Activated CD8-positive, alpha-beta memory T cell treated with anti-CD3 and anti-CD28 coated beads, Interleukin-2, amount 10 ng/mL, durations not matched to agents 7 days and 5 days (primary cell): ENCODE results near the gene LRCH4. TPM values are rescaled to one million over a fixed set of nuclear protein-coding genes. Genes with fewer than 3 reads are reported as not detected.

ENCODE experiments used
- ATAC-seq: fragments of 150-1000 bp; cut with Tn5 transposase; one replicate; pipeline ENCODE4 v1.10.0; 2021; ENCODE audit warnings: moderate library complexity
- CTCF ChIA-PET: fragments of 350-600 bp; sonication (Branson Sonifier 250); formaldehyde crosslinking; loops from one replicate; lab custom pipeline; 2021; ENCODE audit warnings: antibody characterized with exemption; lab: Charles Lee
- DNase-seq: peaks from one replicate; pipeline ENCODE4 v3.0.0-alpha.2; 2020
- H3K27ac Mint-ChIP-seq: one replicate; pipeline ENCODE4 v1.8.0; 2021; ENCODE audit warnings: mild to moderate bottlenecking, mixed read lengths
- H3K27me3 Mint-ChIP-seq: one replicate; pipeline ENCODE4 v1.8.0; 2021; ENCODE audit warnings: mixed read lengths
- H3K36me3 Mint-ChIP-seq: one replicate; pipeline ENCODE4 v1.8.0; 2021; ENCODE audit warnings: mild to moderate bottlenecking, mixed read lengths
- H3K4me1 Mint-ChIP-seq: one replicate; pipeline ENCODE4 v1.8.0; 2021; ENCODE audit warnings: mixed read lengths
- H3K4me3 Mint-ChIP-seq: one replicate; pipeline ENCODE4 v1.8.0; 2021; ENCODE audit warnings: mild to moderate bottlenecking, moderate library complexity, mixed read lengths
- H3K9me3 Mint-ChIP-seq: one replicate; pipeline ENCODE4 v1.8.0; 2022; ENCODE audit warnings: low read depth, mixed read lengths
- total RNA-seq, 2 experiments: library from RNA; stranded (reverse); gene quantifications; one replicate each; pipeline ENCODE4 v1.2.3, GENCODE V29; 2021

LRCH4 gene
- total RNA-seq, 2 experiments from 2014 or later = 155 to 178 TPM

- no peaks in the 10 kb centered on the region for H3K27me3 Mint-ChIP-seq
- H3K9me3 Mint-ChIP-seq = no peaks in the 10 kb centered on the region
- DNase-seq (no peak), ATAC-seq (no peak)
- H3K36me3 Mint-ChIP-seq = peaks cover 6% of the 10 kb centered on the region
- H3K4me3 Mint-ChIP-seq = peak overlapping the region; percentile 98
- H3K4me1 Mint-ChIP-seq = peaks cover 26% of the 10 kb centered on the region
- CTCF ChIA-PET = interaction anchor here (0.6 to 11.9 kb wide), 19 partner anchors 13 to 268 kb away, joined by 3 to 154 read pairs (median 5); partner anchors contain the start of genes MOSPD3, POP7, SLC12A9 and TSC22D4
- peak overlapping the region; percentile 97 for H3K27ac Mint-ChIP-seq
Observed at GRCh38 chr7:100584054-100584682, 1.8 kb downstream of the LRCH4 start.

- H3K36me3 Mint-ChIP-seq = peaks cover 11% of the 10 kb centered on the region
- H3K27me3 Mint-ChIP-seq = no peaks in the 10 kb centered on the region
- H3K27ac Mint-ChIP-seq = peak overlapping the region; percentile 97
- DNase-seq (peak; percentile 92), ATAC-seq (peak; percentile 10)
- CTCF ChIA-PET = interaction anchor here (0.6 to 11.9 kb wide), 14 partner anchors 13 to 122 kb away, joined by 3 to 154 read pairs (median 5); partner anchors contain the start of genes MOSPD3 and POP7
- H3K4me3 Mint-ChIP-seq = peak overlapping the region; percentile 98
- H3K4me1 Mint-ChIP-seq = peaks cover 26% of the 10 kb centered on the region
- no peaks in the 10 kb centered on the region for H3K9me3 Mint-ChIP-seq
Observed at GRCh38 chr7:100583132-100584053, 2.5 kb downstream of the LRCH4 start.

- no peak for ATAC-seq
- CTCF ChIA-PET = interaction anchor here (2.7 to 11.9 kb wide), 3 partner anchors 12 to 123 kb away, joined by 9 to 154 read pairs (median 18); partner anchors contain the start of gene POP7
- Mint-ChIP-seq H3K4me1 (peaks cover 21% of the 10 kb centered on the region), H3K36me3 (peaks cover 11% of the 10 kb centered on the region), H3K9me3 (no peaks in the 10 kb centered on the region), H3K4me3 (peak overlapping the region; percentile 98), H3K27ac (peak overlapping the region; percentile 97), H3K27me3 (no peaks in the 10 kb centered on the region)
- no peak for DNase-seq
Observed at GRCh38 chr7:100582650-100583049, 3.3 kb downstream of the LRCH4 start.

DNA sequence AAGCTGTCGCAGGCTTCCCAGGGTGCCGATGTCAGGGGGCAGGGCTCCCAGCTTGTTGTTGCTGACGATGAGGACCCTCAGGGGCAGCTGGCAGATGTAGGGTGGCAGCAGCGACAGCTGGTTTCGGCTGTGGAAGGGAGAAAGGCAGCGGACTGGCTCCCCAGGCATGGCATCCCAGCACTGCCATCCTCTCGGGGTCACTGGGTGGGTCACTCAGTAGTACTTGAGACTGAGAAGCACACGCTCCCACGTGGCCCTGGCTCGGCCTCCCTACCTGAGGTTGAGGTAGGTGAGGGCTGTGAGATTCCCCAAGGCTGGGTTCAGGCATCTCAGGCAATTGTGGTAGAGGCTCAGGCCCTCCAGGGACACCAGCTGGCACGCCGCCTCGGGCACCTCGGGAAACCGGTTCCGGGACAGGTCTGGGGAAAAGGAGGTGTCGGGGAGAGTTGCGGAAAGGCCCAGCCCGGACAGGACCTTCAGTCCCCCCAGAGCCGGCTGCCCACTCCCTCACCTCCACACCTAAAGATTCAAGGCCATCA is 3.8 kb downstream of the LRCH4 start:
- CTCF ChIA-PET = interaction anchor here (0.7 to 11.9 kb wide), 4 partner anchors 9 to 18 kb away, joined by 3 to 154 read pairs (median 6); no protein-coding TSS in a partner anchor
- Mint-ChIP-seq H3K4me1 (peaks cover 21% of the 10 kb centered on the region), H3K4me3 (peak overlapping the region; percentile 21)

DNA sequence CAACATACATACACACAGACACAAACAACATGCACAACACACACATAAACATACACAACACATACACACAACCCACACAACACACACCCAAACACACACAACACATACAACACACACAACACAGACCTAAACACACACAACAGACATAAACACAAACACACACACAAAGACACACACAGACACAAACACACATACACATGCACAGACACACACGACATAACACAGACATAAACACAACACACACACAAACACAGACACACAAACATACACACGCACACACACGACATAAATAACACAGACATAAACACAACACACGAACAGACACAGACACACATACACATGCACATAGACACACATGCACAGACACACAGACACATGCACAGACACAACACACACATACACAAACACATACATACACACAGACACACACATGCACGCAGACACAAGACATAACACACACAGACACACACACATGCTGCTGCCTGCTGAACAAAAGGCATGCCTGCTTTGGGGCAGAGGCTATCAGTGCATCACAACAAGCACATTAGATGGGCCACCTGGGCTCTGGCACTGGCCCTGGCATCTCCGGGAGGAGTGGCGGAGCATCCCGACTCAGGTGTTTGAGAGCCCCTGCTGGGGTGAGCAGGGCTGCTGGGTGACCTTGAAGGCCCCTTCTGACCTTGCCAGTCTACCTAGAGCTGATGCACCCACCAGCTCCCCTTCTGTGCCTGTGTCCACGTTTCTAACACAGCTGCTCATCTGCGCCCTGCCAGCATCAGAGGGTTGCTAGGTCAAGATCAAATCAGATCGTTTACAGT is 5.3 kb downstream of the LRCH4 start:
- peaks cover 21% of the 10 kb centered on the region for H3K4me1 Mint-ChIP-seq
- H3K36me3 Mint-ChIP-seq = peaks cover 14% of the 10 kb centered on the region
- ATAC-seq (no peak), DNase-seq (no peak)
- no peak overlapping the region for H3K27ac Mint-ChIP-seq
- H3K27me3 Mint-ChIP-seq = no peaks in the 10 kb centered on the region
- H3K9me3 Mint-ChIP-seq = no peaks in the 10 kb centered on the region
- H3K4me3 Mint-ChIP-seq = no peak overlapping the region
- CTCF ChIA-PET = interaction anchor here (0.5 to 11.9 kb wide), 2 partner anchors 16 to 291 kb away, joined by 3 to 154 read pairs; no protein-coding TSS in a partner anchor

More for the DNA sequence above, 3.8 kb downstream of the LRCH4 start:
- Mint-ChIP-seq H3K36me3 (peaks cover 11% of the 10 kb centered on the region), H3K27me3 (no peaks in the 10 kb centered on the region), H3K9me3 (no peaks in the 10 kb centered on the region), H3K27ac (peak overlapping the region; percentile 47)
- DNase-seq (no peak), ATAC-seq (no peak)

DNA sequence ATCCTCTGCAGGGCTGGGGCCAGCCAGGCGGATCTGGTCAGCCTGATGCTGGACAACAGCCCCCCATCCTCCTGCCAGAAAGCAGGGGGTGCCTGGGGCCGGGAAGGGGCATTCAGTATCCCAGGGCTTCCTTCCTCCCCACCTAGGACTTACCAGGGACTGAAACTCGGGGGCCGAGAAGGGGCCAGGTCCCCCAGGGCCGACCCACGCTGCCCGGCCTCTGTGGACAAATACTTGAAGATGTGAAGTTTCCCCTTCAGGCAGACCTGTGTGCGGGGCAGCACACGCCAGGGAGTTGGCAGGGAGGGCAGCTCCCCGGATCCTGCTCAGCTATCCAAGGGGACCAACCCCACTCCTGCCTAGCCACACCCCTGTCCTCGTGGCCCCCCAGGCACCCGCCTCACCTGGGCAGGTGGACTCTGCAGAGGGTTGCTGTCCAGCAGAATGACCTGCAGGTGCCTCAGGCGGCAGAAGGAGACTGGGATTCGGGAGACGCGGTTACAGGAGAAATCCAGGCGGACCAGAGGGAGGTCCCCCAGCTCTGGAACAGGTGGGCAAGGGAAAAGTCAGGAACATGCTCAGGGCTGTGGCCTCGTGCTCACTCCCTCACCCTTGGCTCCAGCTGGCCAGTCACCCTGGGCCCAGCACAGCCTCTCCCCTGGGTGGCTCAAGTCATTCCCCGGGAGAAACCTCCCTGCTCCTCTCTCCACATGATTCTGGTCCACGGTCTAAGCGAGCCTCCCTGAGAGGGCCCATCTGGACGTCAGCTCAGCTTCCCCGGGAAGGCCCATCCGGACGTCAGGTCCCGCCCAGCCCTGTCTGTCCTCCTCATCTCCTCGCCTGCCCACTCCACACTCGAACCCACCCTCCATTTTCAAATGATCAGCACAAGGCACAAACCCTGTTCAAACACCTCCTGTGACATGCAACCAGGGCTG is 7.4 kb downstream of the LRCH4 start:
- Mint-ChIP-seq H3K4me1 (peaks cover 16% of the 10 kb centered on the region), H3K9me3 (no peaks in the 10 kb centered on the region), H3K36me3 (peaks cover 19% of the 10 kb centered on the region), H3K4me3 (no peak overlapping the region), H3K27ac (no peak overlapping the region), H3K27me3 (no peaks in the 10 kb centered on the region)
- CTCF ChIA-PET = interaction anchor here (0.8 to 1.4 kb wide), 2 partner anchors 14 to 19 kb away, joined by 4 to 6 read pairs; no protein-coding TSS in a partner anchor
- ATAC-seq = no peak
- no peak for DNase-seq

- Mint-ChIP-seq H3K27ac (no peak overlapping the region), H3K4me1 (peaks cover 6% of the 10 kb centered on the region), H3K36me3 (peaks cover 19% of the 10 kb centered on the region)
Observed at GRCh38 chr7:100577507-100577906, 8.4 kb downstream of the LRCH4 start.

DNA sequence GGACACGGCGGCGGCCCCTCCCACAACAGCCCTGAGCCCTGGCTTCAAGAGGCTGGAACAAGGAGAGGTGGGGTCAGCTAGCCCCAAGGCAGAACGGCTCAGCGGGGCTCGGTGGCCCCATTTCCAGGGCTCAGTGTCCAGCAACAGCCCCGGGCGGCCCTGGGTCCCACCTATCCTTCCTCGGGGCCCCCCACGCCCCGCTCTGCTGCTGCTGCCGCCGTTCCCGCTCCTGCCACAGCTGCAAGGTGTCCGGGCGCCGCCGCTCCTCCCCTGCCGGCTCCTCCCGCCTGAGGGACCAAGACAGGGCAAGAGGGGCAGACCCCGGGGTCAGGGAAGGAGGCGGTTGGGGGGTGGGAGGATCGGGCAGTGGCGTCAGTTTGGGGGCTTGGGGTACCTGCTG is 8.8 kb downstream of the LRCH4 start:
- H3K36me3 Mint-ChIP-seq = peaks cover 19% of the 10 kb centered on the region
- ATAC-seq (no peak), DNase-seq (no peak)
- H3K9me3 Mint-ChIP-seq = no peaks in the 10 kb centered on the region
- no peaks in the 10 kb centered on the region for H3K27me3 Mint-ChIP-seq
- peaks cover 4% of the 10 kb centered on the region for H3K4me1 Mint-ChIP-seq
- no peak overlapping the region for H3K27ac Mint-ChIP-seq
- H3K4me3 Mint-ChIP-seq = no peak overlapping the region
- CTCF ChIA-PET = no interaction called here

More at GRCh38 chr7:100577507-100577906, 8.4 kb downstream of the LRCH4 start:
- ATAC-seq (no peak), DNase-seq (no peak)
- CTCF ChIA-PET = no interaction called here
- Mint-ChIP-seq H3K4me3 (no peak overlapping the region), H3K9me3 (no peaks in the 10 kb centered on the region), H3K27me3 (no peaks in the 10 kb centered on the region)

DNA sequence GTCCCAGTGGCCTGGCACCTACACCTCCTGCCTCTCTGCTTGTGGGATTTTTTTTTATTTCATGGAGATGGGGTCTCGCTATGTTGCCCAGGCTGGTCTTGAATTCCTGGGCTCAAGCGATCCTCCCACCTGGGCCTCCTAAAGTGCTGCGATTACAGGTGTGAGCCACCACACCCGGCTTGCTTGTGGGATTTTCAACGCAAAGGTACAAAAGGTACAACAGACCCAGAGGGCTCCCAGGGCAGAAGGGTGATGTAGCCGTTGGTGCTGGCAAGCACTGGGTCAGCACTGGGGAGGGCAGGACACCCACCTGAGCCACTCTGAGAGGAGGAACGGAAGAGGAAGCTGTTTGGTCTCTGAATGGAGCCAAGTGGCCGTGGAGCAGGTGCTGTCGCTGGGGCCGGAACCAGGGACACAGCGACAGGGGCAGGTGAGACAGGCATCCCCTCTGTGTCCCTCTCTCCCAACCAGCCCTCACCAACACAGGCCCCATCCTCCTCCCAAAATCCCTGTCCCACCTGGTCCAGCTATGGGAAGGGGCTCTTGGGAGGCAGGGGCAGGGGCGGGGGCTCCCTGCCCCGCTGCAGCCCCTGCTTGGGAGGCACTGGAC is 9.4 kb downstream of the LRCH4 start:
- CTCF ChIA-PET = no interaction called here
- peaks cover 19% of the 10 kb centered on the region for H3K36me3 Mint-ChIP-seq
- no peaks in the 10 kb centered on the region for H3K27me3 Mint-ChIP-seq
- no peaks in the 10 kb centered on the region for H3K9me3 Mint-ChIP-seq
- H3K27ac Mint-ChIP-seq = no peak overlapping the region
- H3K4me1 Mint-ChIP-seq = peaks cover 7% of the 10 kb centered on the region
- no peak for ATAC-seq
- no peak overlapping the region for H3K4me3 Mint-ChIP-seq
- no peak for DNase-seq

GRCh38 chr7:100575746-100576383 is 10.1 kb downstream of the LRCH4 start:
- no peak for ATAC-seq

DNA sequence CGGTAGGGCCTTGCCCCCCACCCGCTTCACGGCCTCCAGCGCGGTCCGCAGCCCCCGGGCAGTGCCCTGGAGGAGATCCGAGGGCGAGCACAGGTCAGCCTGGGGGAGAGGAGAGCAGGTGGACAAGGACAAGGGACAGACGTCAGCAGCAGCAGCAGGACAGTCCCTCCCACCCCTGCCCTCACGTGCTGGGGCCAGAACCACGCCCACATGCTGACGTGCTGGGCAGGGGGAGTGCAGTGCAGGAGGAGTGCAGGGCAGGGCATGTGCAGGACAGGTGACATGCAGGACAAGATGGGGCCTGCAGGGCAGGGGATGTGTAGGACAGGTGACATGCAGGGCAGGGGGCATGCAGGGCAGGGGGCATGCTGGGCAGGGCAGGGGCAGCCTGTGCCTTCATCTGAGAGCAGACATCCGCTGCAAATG is 10.7 kb downstream of the LRCH4 start:
- Mint-ChIP-seq H3K4me1 (peaks cover 11% of the 10 kb centered on the region), H3K36me3 (peaks cover 16% of the 10 kb centered on the region), H3K27ac (no peak overlapping the region), H3K4me3 (no peak overlapping the region), H3K9me3 (no peaks in the 10 kb centered on the region), H3K27me3 (no peaks in the 10 kb centered on the region)
- CTCF ChIA-PET = no interaction called here
- DNase-seq = no peak
- ATAC-seq = no peak

More at GRCh38 chr7:100575746-100576383, 10.1 kb downstream of the LRCH4 start:
- no peak overlapping the region for H3K27ac Mint-ChIP-seq
- no peak for DNase-seq
- CTCF ChIA-PET = no interaction called here
- no peak overlapping the region for H3K4me3 Mint-ChIP-seq
- H3K36me3 Mint-ChIP-seq = peaks cover 16% of the 10 kb centered on the region
- peaks cover 7% of the 10 kb centered on the region for H3K4me1 Mint-ChIP-seq
- no peaks in the 10 kb centered on the region for H3K27me3 Mint-ChIP-seq
- H3K9me3 Mint-ChIP-seq = no peaks in the 10 kb centered on the region
